NCI-H2196 treated with DMSO at 0.1 percent for 48 hours (cell line): Measurements from ENCODE around the gene TESK2.
"Not testable (repeated sequence)": the region's sequence is repeated elsewhere in the genome, so short reads cannot be mapped to it uniquely, and the experiment has no call there.

Source experiments
- DNase-seq: peaks from one replicate; lab custom pipeline; 2025; ENCODE audit not compliant: unreplicated experiment; lab: John Stamatoyannopoulos, UW

TESK2 gene

DNA sequence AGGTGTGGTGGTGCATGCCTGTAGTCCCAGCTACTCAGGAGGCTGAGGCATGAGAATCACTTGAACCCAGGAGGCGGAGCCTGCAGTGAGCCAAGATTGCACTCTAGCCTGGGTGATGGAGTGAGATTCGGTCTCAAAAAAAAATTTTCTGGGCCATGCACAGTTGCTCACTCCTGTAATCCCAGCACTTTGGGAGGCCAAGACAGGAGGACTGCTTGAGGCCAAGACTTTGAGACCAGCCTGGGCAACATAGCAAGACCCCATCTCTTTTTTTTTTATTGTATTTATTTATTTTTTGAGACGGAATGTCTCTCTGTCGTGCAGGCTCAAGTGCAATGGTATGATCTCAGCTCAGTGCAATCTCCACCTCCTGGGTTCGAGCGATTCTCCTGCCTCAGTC lies 16.8 kb downstream of the TESK2 start:
- DNase-seq = not testable (repeated sequence)

DNA sequence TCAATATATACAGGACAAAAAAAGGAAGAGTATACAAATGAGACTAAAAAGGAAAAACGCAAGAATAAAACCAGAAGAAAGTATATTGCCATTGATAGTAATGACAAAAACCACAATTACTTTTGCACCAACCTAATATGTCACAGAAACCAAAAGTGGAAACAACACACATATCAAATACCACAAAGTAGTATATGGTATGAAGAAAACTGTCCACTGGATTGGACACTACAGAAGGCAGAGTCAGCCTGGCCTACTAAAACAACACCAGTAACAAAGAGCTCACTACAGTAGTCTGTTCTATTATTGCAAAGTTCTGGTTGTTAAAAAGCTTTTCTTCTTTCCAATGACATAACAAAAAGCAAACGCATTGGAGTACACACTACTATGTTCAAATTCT lies 17.7 kb downstream of the TESK2 start:
- DNase-seq = no peak

DNA sequence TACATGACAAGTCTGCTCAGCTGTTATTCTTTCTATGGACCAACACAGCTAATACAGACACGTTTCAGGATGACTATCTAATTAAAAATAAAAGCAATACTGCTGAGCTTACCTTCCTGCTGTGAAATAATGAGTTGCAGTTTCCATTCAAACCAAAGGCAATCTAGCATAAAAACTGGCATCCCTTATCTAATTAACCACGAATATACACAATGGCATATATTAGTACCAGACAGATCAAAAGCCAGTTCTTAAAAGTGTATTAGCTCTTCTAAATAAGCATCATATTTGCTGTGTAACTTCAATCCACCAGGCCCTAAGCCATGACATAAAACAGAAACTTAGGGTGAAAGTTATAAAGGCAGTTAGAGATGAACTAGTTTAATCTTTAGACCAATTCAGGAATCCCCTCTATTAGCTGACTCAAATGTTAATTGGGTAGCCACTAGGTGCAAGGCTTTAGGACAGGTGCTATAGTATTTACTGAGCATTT lies 20.6 kb downstream of the TESK2 start:
- no peak for DNase-seq

DNA sequence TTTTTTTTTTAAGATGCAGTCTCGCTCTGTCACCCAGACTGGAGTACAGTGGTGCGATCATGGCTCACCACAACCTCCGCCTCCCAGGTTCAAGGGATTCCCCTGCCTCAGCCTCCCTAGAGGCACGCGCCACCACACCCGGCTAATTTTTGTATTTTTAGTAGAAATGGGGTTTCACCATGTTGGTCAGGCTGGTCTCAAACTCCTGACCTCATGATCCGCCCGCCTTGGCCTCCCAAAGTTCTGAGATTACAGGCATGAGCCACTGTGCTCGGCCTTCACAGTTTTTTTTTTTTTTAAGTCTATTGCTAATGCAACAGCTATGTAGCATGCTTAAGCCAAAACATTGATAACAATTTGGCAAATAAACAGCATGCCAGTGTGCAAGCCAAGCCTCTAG lies 23.6 kb downstream of the TESK2 start:
- DNase-seq = not testable (repeated sequence)

DNA sequence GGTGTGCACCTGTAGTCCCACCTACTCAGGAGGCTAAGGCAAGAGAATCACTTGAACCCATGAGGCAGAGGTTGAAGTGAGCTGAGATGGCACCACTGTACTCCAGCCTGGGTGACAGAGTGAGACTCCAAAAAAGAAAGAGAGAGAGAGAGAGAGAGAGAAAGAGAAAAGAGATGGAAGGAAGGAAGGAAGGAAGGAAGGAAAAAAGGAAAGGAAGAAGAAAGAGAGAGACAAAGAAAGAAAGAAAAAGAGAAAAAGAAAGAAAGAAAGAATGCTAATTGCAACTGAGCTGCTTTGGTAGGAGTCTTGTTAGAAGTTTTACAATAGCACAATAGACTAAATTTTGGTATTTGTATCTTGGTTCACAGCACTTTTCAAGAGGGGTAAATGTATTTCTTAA lies 25.7 kb downstream of the TESK2 start:
- DNase-seq = no peak

DNA sequence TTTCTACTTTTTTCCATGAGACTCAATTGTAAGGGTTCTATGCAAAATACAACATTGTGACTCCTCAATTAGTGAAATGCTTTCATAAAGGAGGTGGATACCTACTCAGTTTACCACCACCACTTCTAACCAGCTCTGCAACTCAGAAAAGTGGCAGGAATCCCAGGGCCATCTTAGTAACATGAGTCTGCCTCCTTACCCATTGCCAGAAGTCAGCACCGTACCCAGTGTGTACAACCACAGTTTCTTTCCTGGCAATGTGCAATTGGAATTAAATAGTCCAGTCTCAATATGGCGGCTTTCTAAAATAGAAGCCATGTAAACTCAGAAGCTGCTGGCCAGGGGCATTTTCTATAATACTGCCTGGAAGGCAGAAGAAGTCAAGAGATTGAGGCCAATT lies 32.1 kb downstream of the TESK2 start:
- no peak for DNase-seq

DNA sequence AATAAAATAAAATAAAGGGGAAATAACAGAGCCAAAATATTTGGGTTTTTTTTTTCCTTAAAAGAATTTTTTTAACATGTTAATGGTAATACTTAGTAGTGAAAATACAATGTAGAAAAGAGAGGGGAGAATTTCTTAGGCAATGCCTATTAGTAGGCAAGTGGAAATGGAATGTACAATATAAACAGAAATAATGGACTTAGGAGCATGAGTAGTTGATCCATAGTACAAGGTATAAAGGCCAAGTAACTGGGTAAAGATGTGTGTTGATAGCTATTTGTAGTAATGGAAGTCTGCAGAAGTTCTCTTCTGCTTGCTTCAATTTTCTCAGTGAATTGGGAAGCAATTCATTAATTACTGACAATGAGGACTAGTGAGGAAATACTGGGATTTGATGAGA lies 34.4 kb downstream of the TESK2 start:
- no peak for DNase-seq

DNA sequence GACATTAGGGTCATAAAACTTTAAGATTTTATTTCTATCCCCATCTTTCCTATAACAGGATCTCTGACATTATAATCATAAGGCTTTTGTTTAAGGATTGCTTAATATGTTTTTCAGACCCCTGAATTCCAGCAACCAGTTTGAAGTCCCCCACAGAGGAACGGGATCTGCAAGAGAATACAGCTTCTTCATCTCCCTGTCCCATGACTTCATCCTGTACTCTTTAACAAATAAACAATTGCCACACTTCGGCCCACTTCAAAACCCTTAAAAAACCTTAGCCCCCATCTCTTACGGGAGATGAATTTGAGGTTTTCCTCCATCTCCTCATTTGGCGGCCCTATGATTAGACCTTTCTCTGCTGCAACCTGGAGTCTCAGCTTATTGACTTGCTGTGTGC lies 35.8 kb downstream of the TESK2 start:
- no peak for DNase-seq

DNA sequence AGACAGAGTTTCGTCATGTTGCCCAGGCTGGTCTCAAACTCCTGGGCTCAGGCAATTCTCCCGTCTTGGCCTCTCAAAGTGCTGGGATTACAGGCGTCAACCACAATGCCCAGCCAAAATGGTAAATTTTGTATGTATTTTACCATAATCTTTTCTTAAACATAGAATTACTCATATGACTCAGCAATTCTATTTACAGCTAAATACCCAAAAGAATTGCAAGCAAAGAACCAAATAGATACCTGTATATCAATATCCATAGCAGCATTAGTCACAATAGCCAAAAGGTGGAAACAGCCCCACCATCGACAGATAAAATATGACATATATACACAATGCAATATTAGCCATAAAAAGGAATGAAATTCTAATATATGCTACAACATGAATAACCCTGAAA lies 36.5 kb downstream of the TESK2 start:
- DNase-seq = no peak

DNA sequence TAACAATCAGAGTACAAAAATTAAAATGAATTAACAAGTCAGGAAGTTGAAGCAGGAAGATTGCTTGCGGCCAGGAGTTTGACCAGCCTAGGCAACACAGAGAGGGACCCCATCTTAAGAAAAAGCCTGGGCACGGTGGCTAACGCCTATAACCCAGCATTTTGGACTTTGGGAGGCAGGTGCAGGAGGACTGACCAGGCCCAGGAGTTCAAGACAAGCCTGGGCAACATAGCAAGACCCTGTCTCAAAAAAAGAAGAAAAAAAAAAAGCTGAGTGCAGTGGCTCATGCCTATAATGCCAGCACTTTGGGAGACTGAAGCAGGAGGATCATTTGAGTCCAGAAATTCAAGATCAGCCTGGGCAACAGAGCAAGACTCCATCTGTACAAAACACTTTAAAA lies 38.5 kb downstream of the TESK2 start:
- no peak for DNase-seq

DNA sequence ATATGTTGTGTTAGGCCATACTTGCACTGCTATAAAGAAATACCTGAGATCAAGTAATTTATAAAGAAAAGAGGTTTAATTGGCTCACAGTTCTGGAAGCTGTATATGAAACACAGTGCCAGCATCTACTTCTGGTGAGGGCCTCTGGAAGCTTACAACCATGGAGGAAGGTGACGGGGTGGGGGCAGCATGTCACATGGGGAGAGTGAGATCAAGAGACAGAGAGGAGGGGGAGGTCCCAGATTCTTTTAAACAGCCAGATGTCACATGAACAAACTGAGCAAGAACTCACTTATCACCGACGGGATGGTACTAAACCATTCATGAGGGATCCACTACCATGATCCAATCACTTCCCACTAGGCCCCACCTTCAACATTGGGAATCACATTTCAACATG lies 42.6 kb downstream of the TESK2 start:
- no peak for DNase-seq

DNA sequence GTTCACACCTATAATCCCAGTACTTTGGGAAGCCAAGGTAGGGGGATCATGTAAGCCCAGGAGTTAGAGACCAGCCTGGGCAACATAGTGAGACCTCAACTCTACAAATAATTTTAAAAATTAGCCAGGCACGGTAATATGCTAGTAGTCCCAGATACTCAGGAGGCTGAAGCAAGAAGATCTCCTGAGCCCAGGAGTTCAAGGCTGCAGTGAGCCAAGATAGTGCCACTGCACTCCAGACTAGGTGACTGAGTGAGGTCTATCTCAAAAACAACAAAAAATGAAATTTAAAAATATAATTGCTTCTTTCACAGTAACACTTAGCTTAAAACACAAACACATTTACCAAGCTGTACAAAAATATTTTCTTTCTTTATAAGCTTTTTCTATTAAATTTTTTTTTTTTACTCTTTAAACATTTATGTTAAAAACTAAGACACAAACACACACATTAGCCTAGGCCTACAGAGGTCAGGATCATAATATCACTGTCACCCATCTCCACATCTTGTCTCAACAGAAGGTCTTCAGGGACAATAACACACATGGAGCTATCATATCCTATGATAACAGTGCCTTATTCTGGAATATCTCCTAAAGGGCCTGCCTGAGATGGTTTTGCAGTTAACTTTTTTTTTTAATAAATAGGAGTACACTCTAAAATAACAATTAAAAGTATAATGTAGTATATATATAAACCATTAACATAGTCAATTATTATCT lies 43.9 kb downstream of the TESK2 start:
- no peak for DNase-seq

DNA sequence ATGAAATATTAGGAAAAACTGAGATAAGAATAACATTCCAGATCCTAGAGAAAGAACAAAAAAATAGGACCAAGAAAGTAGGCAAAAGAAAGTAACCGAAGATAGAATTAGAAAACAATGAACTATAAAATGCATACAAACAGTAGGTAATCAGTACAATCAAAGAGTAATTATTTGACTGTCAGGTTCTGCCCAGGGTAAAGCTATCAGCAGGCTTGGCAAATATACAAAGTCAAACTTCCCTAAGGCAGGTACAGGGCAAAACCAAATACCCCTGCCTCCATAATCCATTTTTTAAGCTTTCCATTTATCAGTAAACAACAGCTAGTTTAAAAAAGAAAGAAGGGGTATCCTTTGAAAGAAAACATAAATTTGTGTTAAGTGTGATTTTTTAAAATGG lies 44.4 kb downstream of the TESK2 start:
- DNase-seq = no peak

DNA sequence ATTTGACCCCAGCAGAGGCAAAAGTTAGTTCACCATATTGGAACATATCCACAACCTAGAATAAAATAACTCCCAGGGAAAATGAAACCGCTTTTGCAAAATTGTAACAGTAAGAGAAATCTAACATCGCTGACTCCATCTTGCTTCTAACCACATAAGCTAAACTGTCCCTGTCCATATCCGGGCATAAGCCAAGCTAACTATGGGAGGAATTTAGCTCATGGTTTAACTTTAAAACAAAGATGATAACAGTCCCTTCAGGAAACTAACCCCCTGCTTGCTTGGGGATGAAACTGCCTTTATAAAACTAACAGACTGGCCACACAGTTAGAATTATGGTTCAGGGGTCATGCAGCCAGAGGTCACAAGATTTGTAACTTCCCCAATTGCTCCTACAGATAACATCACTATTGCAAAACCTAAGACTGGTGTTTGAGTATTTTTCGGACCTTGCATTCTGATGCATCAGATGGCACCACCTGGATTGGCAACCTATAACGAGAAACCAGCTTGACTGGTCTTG lies 46.3 kb downstream of the TESK2 start:
- no peak for DNase-seq

DNA sequence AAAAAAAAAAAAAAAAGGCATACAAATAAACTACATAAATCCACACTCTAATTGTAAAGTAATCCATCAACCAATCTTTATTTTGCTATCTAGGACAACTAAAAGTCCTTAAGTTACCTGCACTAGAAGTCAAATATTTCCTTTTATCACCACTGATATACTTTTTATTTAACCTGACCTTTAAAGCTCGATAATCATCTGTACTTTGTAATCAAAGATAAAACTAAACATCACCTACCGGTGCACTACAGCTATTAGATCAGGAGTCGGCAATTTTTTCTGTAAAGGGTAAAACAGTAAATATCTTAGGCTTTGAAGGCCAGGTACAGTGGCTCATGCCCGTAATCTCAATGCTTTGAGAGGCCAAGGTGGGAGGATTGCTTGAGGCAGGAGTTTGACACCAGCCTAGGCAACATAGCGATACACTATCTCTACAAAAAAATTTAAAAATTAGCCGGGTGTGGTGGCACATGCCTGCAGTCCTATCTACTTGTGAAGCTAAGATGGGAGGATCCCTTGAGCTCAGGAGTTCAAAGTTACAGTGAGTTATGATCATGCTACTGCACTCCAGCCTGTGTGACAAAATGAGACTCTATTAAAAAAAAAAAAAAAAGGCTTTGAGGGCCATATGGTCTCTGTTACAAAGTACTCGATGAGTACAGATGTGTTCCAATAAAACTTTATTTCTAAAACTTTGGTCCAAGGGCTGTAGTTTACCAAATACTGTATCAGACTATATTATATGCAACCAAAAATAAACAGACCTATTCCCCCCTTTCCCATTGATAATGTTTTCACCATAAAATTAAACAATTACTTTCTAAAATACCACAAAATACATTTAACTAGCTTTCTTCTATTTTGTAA lies 47.1 kb downstream of the TESK2 start:
- DNase-seq = no peak

DNA sequence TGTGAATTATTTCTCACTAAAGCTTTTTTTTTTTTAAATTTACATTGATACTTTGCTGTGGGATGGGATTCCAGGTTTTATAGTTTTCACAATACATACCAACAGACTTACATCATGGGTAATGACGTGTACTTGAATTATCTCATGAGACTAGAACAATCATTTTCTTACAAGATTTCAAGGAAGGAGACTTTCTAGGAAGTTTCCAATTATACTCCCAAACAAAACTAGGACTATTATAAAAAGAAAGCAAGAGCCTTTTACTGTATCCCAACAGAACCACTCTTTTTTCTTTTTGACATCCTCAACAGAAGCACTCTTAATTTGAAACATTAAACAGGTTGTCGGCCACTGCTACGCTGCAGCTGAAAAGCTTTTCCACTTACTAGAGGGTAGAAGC lies 48.7 kb downstream of the TESK2 start:
- DNase-seq = no peak

DNA sequence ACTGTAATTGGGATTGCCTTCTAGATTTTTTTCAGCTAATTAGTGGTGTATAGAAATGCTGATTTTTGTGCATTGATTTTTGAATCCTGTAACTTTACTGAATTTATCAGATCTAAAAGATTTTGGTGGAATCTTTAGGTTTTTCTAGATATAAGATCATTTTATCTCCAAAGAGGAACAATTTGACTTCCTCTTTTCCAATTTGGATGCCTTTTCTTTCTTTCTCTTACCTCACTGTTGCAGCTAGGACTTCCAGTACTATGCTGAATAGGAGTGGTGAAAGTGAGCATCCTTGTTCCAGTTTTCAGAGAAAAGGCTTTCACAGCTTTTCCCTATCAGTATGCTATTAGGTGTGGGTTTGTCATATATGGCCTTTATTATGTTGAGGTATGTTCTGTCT lies 53.6 kb downstream of the TESK2 start:
- no peak for DNase-seq

DNA sequence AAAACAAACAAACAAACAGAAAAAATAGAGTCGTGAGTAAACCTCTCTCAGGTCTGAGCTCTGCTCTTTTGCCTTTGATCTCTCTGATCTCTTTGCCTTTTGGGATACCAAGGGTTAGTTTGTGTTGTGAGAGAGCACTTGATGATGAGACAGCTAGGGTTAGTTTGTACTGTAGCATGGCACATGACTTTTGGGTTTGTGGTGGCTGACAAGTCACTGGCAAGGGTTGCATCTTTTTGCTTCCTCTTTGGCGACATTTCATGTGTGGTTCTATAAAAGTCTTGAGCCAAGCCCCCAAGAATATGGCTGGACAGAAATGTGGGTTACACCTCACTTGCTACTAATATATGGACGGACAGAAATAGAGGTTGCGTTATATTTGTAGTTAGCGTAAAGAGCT lies 60.5 kb downstream of the TESK2 start:
- DNase-seq = no peak

DNA sequence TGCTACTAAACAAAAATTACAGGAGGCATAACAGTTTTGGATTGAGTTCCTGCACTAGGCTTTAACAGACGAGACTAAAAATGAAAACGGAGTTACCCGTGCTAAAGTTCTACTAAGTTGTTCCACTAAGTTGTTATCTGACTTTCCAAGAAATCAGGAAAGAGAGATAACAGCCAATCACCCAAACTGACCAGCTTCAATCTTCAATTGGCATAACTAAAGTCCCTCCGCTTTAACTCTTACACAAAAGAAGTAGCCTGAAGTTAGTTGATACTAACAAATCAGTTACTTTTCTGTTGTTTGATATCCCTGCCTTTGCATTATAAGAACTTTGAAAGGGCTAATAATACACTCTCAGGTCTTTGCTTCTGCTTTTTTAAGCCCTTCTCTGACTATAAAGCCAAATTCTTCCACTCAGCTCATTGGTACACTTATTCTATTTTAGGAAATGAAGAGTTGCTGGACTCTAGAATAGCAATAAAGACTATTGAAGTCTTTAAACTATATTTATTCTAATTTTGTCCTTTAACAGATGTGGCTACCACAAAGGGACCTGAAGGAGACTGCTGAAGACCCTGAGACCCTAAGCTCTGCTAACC lies 61.3 kb downstream of the TESK2 start:
- no peak for DNase-seq

DNA sequence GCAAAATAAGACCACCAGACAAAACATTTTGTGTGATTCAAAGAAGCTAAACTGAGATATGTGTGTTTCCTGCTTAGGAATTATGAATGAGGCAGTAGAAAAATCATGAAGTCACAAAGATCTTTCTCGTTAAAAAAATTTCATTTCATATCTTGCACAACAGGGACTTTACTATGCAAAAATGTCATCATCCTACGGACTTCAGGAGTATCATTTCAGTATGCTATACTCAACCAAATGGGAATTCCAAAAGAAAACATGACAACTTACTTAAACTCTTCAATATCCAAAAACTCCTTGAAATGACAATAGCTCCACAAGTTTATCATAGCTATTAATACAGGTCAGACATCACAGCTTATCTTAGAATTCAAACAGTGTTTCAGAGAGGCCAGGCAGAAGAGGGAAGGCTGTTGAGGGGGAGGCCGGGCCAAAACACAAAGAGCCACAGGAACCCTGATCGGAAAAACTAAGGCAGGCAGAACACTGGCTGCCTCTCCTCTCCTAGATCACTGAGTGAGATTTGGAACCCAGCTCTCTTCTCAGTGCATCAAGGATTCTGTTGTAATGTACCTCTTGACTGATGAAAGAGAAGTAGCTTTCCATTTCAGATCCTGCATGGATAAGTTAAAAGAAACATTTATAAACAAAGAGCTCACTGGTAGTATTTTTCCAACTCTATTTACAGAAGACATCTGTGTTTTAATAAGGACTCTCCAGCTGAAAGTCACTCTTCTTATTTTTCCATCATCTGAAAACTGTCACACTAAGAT lies 66.9 kb downstream of the TESK2 start:
- no peak for DNase-seq

DNA sequence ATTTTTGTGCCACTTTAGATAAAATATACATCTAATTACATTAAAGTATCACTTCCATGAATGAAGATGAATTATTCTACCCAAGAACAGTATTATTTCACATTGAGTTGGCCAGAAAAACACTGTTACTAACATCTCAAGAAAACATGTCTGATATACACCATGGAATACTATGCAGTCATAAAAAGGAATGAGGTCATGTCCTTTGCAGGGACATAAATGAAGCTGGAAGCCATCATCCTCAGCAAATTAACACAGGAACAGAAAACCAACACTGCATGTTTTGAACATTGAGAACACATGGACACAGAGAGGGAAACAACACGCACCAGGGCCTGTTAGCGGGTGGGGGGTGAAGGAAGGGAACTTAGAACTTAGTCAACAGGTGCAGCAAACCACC lies 69.0 kb downstream of the TESK2 start:
- no peak for DNase-seq
